Right kidney (tissue), 1 donor: ENCODE data around the gene SPEM2.
"Not testable (repeated sequence)": the region's sequence is repeated elsewhere in the genome, so short reads cannot be mapped to it uniquely, and the experiment has no call there.

Source experiments
- DNase-seq: peaks from one replicate; pipeline ENCODE4 v3.0.0-alpha.2; 2016

Gene SPEM2

GRCh38 chr17:7442142-7442541 is 16.7 kb downstream of the SPEM2 start:
- no peak for DNase-seq

GRCh38 chr17:7443499-7444485 is 18.4 kb downstream of the SPEM2 start:
- DNase-seq = no peak

- DNase-seq = peak; percentile 77
Observed at GRCh38 chr17:7444682-7445618, 19.5 kb downstream of the SPEM2 start, which contains the start of gene CHRNB1. TSS of gene CHRNB1 (plus strand) at chr17:7445061. CDS start at chr17:7445128, 67 bp downstream.

GRCh38 chr17:7445619-7445968 is 20.2 kb downstream of the SPEM2 start:
- no peak for DNase-seq

- DNase-seq = no peak
Observed at GRCh38 chr17:7448461-7448860, 23.0 kb downstream of the SPEM2 start.

- no peak for DNase-seq
Observed at GRCh38 chr17:7459961-7460545, 34.6 kb downstream of the SPEM2 start.

- DNase-seq = no peak
Observed at GRCh38 chr17:7460850-7461660, 35.6 kb downstream of the SPEM2 start.

GRCh38 chr17:7462474-7463371 is 37.3 kb downstream of the SPEM2 start:
- no peak for DNase-seq

- no peak for DNase-seq
Observed at GRCh38 chr17:7463372-7463846, 38.0 kb downstream of the SPEM2 start.

- DNase-seq = no peak
Observed at GRCh38 chr17:7464081-7464480, 38.7 kb downstream of the SPEM2 start.

- peak; percentile 50 for DNase-seq
Observed at GRCh38 chr17:7465597-7466275, 40.3 kb downstream of the SPEM2 start.

- DNase-seq = no peak
Observed at GRCh38 chr17:7466318-7466638, 40.9 kb downstream of the SPEM2 start.

- DNase-seq = no peak
Observed at GRCh38 chr17:7466639-7467341, 41.4 kb downstream of the SPEM2 start.

GRCh38 chr17:7467498-7467897 is 42.1 kb downstream of the SPEM2 start:
- DNase-seq = no peak

- no peak for DNase-seq
Observed at GRCh38 chr17:7468290-7468689, 42.9 kb downstream of the SPEM2 start.

GRCh38 chr17:7468804-7469389 is 43.5 kb downstream of the SPEM2 start:
- DNase-seq = peak; percentile 54

GRCh38 chr17:7469843-7470242 is 44.4 kb downstream of the SPEM2 start:
- not testable (repeated sequence) for DNase-seq

- not testable (repeated sequence) for DNase-seq
Observed at GRCh38 chr17:7470457-7470973, 45.1 kb downstream of the SPEM2 start.

GRCh38 chr17:7471729-7472128 is 46.3 kb downstream of the SPEM2 start:
- DNase-seq = no peak
